ENCODE data around the gene TIAM2.

TIAM2 gene

GRCh38 chr6:154991207-154991606, 3.9 kb upstream of the TIAM2 start:
- H3K4me3 ChIP-seq (replicated peaks in 1 of 2; ENCODE audit: low read depth in 2 of 2, low read length in 2 of 2), result no peak overlapping the region
- TF ChIP-seq CTCF (IDR thresholded peaks at IDR 0.05; ENCODE audit: low read depth, low read length), result no peak
- no peak for DNase-seq (ENCODE audit: low read depth in 2 of 2)

GRCh38 chr6:154993026-154993425, 2.1 kb upstream of the TIAM2 start:
- no peak overlapping the region for H3K4me3 ChIP-seq (replicated peaks in 1 of 2; ENCODE audit: low read depth in 2 of 2, low read length in 2 of 2)
- DNase-seq (ENCODE audit: low read depth in 2 of 2), result no peak
- TF ChIP-seq CTCF (IDR thresholded peaks at IDR 0.05; ENCODE audit: low read depth, low read length), result no peak

- no peak for TF ChIP-seq CTCF (IDR thresholded peaks at IDR 0.05; ENCODE audit: low read depth, low read length)
- no peak overlapping the region for H3K4me3 ChIP-seq (replicated peaks in 1 of 2; ENCODE audit: low read depth in 2 of 2, low read length in 2 of 2)
- no peak for DNase-seq (ENCODE audit: low read depth in 2 of 2)
These were observed 1.4 kb upstream of the TIAM2 start for GRCh38 chr6:154993710-154994109.

DNA sequence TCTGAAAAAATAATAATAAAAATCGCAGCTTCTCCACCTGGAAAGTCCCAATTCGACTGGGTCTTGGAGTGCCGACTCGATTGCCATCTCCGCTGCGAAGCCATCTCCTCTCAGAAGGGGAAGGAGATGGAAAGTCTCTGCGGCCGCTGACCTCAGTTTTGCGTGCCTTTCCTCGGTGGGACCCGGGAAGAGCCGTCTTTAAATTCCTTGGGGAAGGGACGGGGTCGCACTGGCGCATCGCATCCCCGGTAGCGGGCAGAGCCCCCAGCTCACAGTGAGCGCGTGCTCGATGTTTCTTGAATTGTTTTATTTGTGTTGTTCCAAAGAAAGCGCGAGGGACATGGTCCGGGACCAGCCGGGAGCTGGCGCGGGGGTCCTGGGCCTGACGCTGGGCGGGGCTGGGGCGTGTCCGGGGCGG, 270 bp upstream of the TIAM2 start:
- no peak for TF ChIP-seq CTCF (IDR thresholded peaks at IDR 0.05; ENCODE audit: low read depth, low read length)
- no peak for DNase-seq (ENCODE audit: low read depth in 2 of 2)
- H3K4me3 ChIP-seq (replicated peaks in 1 of 2; ENCODE audit: low read depth in 2 of 2, low read length in 2 of 2), result peak overlapping the region; percentile 42 to 71

GRCh38 chr6:154996016-154996590, 988 bp downstream of the TIAM2 start:
- DNase-seq (ENCODE audit: low read depth in 2 of 2), result peak in 1 of 2 donors; percentile 16
- H3K4me3 ChIP-seq (replicated peaks in 1 of 2; ENCODE audit: low read depth in 2 of 2, low read length in 2 of 2), result peak overlapping the region; percentile 71 to 76
- TF ChIP-seq CTCF (IDR thresholded peaks at IDR 0.05; ENCODE audit: low read depth, low read length), result no peak

DNA sequence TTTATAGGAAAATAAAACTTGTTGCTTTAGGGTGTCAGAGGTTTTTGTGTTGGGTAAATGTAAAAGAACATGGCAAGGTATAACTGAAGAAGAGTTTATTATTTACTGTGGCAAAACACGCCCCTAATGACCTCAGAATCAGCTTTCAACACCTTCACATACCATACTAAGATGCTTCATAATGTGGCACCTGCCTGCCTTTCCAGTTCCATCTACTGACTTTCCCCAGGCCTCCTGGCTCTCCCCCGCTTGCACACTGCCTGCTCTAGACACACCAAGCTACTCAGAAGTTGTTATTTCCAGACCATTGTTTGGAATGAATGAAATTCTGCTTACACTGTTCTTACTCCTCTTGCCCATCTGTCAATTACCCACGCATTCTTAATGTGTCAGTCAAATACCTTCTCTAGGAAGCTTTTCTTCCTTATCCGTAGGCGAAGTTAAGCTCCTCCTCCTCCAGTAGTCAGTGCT, 1.8 kb downstream of the TIAM2 start:
- no peak for DNase-seq (ENCODE audit: low read depth in 2 of 2)
- no peak for TF ChIP-seq CTCF (IDR thresholded peaks at IDR 0.05; ENCODE audit: low read depth, low read length)

DNA sequence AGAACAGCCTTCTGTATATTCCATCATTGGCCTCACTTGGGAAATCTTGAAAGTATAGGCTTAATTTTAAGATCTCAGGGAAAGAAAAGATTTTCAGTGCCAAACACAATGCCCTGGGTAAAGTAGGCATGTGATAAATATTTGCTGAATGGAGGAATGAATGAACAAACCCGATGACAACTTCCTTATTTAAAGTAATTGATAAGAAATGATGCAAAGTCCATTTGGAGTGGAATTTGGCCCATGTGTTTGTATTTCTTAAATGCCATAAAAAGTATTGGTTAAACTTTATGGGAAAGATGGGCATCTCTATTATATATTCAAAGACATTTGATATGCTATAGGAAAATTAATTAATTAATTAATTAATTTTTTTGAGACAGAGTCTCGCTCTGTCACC, 3.7 kb downstream of the TIAM2 start:
- no peak for TF ChIP-seq CTCF (IDR thresholded peaks at IDR 0.05; ENCODE audit: low read depth, low read length)
- DNase-seq (ENCODE audit: low read depth in 2 of 2), result no peak
- H3K4me3 ChIP-seq (replicated peaks in 1 of 2; ENCODE audit: low read depth in 2 of 2, low read length in 2 of 2), result no peak overlapping the region

More for the DNA sequence above, 1.8 kb downstream of the TIAM2 start:
- H3K4me3 ChIP-seq (replicated peaks in 1 of 2; ENCODE audit: low read depth in 2 of 2, low read length in 2 of 2), result no peak overlapping the region

All from cardiac fibroblast (primary cell).